Panc1 (cell line): ENCODE measurements around the gene ZNF48. TPM values are rescaled to one million over a fixed set of nuclear protein-coding genes. Genes with fewer than 3 reads are reported as not detected.

Experiments used
- ATAC-seq: fragments of 200-7000 bp; cut with Tn5 transposase; 2 replicates; pipeline ENCODE4 v1.9.1; 2020; ENCODE audit warnings: mild to moderate bottlenecking, moderate library complexity
- BruUV-seq: library from RNA; stranded (reverse); fragments of 400-500 nt; replicated peaks from 2 replicates; lab custom pipeline; 2021; lab: Mats Ljungman, UMichigan
- CTCF ChIA-PET: fragments of 300-600 bp; sonication (Branson Sonifier 250); formaldehyde crosslinking; loops from one replicate; lab custom pipeline; 2022; ENCODE audit warnings: antibody characterized with exemption; lab: Charles Lee
- POLR2A ChIA-PET: fragments of 300-600 bp; sonication (Branson Sonifier 250); formaldehyde crosslinking; loops from one replicate; lab custom pipeline; 2022; ENCODE audit warnings: antibody characterized with exemption; lab: Charles Lee
- DNase-seq: peaks from one replicate; pipeline ENCODE4 v3.0.0-alpha.2; 2010; ENCODE audit warnings: low read depth, low spot score
- H3K27ac ChIP-seq: 2 replicates; pipeline ENCODE4 v1.5.1; 2011; ENCODE audit warnings: mild to moderate bottlenecking, low read length, inconsistent platforms
- H3K27me3 ChIP-seq: fragments of 200-500 bp; sonication (Bioruptor generic); 2 replicates; pipeline ENCODE4 v1.6.0; 2014; ENCODE audit warnings: low read length, inconsistent platforms; ENCODE audit not compliant: control insufficient read depth, insufficient read depth
- H3K36me3 ChIP-seq: fragments of 200-500 bp; sonication (Bioruptor generic); 2 replicates; pipeline ENCODE4 v1.5.1; 2014; ENCODE audit warnings: inconsistent platforms, mild to moderate bottlenecking, low read length, moderate library complexity; ENCODE audit not compliant: control insufficient read depth, insufficient read depth
- H3K4me1 ChIP-seq: 2 replicates; pipeline ENCODE4 v1.5.1; 2011; ENCODE audit warnings: inconsistent platforms, mild to moderate bottlenecking, low read length, moderate library complexity; ENCODE audit not compliant: control insufficient read depth, insufficient read depth
- H3K4me3 ChIP-seq, 2 experiments: 2 replicates each; pipeline ENCODE4 v1.5.1; 2011 to 2012; ENCODE audit warnings: low read depth in 2 of 2, low read length in 2 of 2, mild to moderate bottlenecking in 2 of 2, inconsistent platforms in 1 of 2, moderate library complexity in 1 of 2
- H3K9me3 ChIP-seq: fragments of 200-500 bp; sonication (Bioruptor generic); 2 replicates; pipeline ENCODE4 v1.5.1; 2014; ENCODE audit warnings: low read depth, mild to moderate bottlenecking, inconsistent platforms, low read length, moderate library complexity; ENCODE audit not compliant: control insufficient read depth, insufficient read depth
- CTCF ChIP-seq: fragments of 450-650 bp; IDR thresholded peaks from 2 replicates; pipeline ENCODE4 v1.5.1; 2017; ENCODE audit warnings: mild to moderate bottlenecking
- POLR2AphosphoS5 ChIP-seq: IDR thresholded peaks from 2 replicates; pipeline ENCODE4 v1.6.1; 2012; ENCODE audit warnings: mild to moderate bottlenecking, low read depth, low read length, moderate library complexity
- REST ChIP-seq, 2 experiments: IDR thresholded peaks; 2 replicates each; pipeline ENCODE4 v1.6.1; 2011 to 2012; ENCODE audit warnings: low read depth in 2 of 2, control low read depth in 1 of 2, low read length in 1 of 2, mild to moderate bottlenecking in 1 of 2, moderate library complexity in 1 of 2; ENCODE audit not compliant: insufficient read depth in 1 of 2
- SIN3A ChIP-seq: IDR thresholded peaks from 2 replicates; pipeline ENCODE4 v1.6.1; 2012; ENCODE audit warnings: low read depth, mild to moderate bottlenecking, low read length, moderate library complexity, borderline replicate concordance; ENCODE audit not compliant: insufficient read depth
- TCF7L2 ChIP-seq: IDR thresholded peaks from 2 replicates; pipeline ENCODE4 v1.6.1; 2011; ENCODE audit warnings: mild to moderate bottlenecking, low read depth, low read length, inconsistent platforms
- in situ Hi-C: cut with HindIII; loops from 2 replicates; pipeline ENCODE4 v1.10.0; 2016; ENCODE audit warnings: low sequenced_read_pairs, low pct_unique_long_range_greater_than_20kb
- intact Hi-C: fragments of 100-400 bp; cut with micrococcal nuclease; formaldehyde crosslinking; loops from one replicate; pipeline ENCODE4 v1.10.0; 2022; ENCODE audit not compliant: unreplicated experiment
- total RNA-seq: library from RNA; stranded (reverse); gene quantifications from one replicate; pipeline ENCODE4 v1.2.1, GENCODE V29; 2021; ENCODE audit not compliant: unreplicated experiment

The ZNF48 gene
- total RNA-seq, 1 experiment from 2014 or later = 16.6 TPM

- no peaks in the 10 kb centered on the region for H3K9me3 ChIP-seq
- CTCF ChIA-PET = interaction anchor here (1.1 to 1.5 kb wide), 2 partner anchors 41 to 264 kb away, joined by 3 read pairs; partner anchors contain the start of gene TBX6
- H3K4me3 ChIP-seq = peak within 1 kb of the TSS; percentile 98 to 99
- H3K4me1 ChIP-seq = peaks cover 49% of the 10 kb centered on the region
- POLR2A ChIA-PET = interaction anchor here (0.6 to 1.5 kb wide), 2 partner anchors 16 to 20 kb away, joined by 4 to 7 read pairs; no protein-coding TSS in a partner anchor
- no peak for TF ChIP-seq TCF7L2
- peak; percentile 83 for TF ChIP-seq POLR2AphosphoS5
- TF ChIP-seq SIN3A = peak; percentile 75; the same call in 1 of the 2 replicates
- DNase-seq = peak; percentile 98
- H3K36me3 ChIP-seq = peaks cover 5% of the 10 kb centered on the region
- in situ Hi-C loops (no loop called here), intact Hi-C loops (no loop called here)
- ATAC-seq = peak; percentile 92
- no peaks in the 10 kb centered on the region for H3K27me3 ChIP-seq
- TSS peak; percentile 98 for BruUV-seq
- peak within 1 kb of the TSS; percentile 99 for H3K27ac ChIP-seq
Observed at GRCh38 chr16:30355144-30355953, 39.9 kb upstream of the ZNF48 start, which contains the start of gene CD2BP2. CD2BP2 (minus strand) TSS chr16:30355308; CDS start chr16:30354681, 627 bp downstream.

GRCh38 chr16:30355954-30356308 is 39.3 kb upstream of the ZNF48 start:
- H3K27me3 ChIP-seq = no peaks in the 10 kb centered on the region
- intact Hi-C loops = no loop called here
- 0 out of 2 replicates have a peak, but pooled peaks have one; percentile 4 for TF ChIP-seq POLR2AphosphoS5
- no peak for TF ChIP-seq CTCF
- in situ Hi-C loops = no loop called here
- peaks cover 49% of the 10 kb centered on the region for H3K4me1 ChIP-seq
- ATAC-seq (no peak), DNase-seq (no peak)
- H3K36me3 ChIP-seq = peaks cover 5% of the 10 kb centered on the region
- no TSS peak for BruUV-seq
- peak overlapping the region; percentile 99 for H3K27ac ChIP-seq
- H3K4me3 ChIP-seq = peak overlapping the region; percentile 98 to 99
- H3K9me3 ChIP-seq = no peaks in the 10 kb centered on the region
- ChIA-PET POLR2A (interaction anchor here (1.5 kb wide), 1 partner anchor 15 kb away, joined by 4 read pairs; no protein-coding TSS in a partner anchor), CTCF (interaction anchor here (1.5 kb wide), 1 partner anchor 264 kb away, joined by 3 read pairs; the partner anchor contains the start of gene TBX6)

- ATAC-seq (no peak), DNase-seq (no peak)
- no TSS peak for BruUV-seq
- TF ChIP-seq CTCF (no peak), POLR2AphosphoS5 (no peak), TCF7L2 (no peak), SIN3A (no peak), REST (IDR thresholded peaks at IDR 0.05; ENCODE audit: insufficient read depth in 1 of 2, low read depth in 2 of 2, low read length in 1 of 2) (no peak)
- intact Hi-C loops = no loop called here
- Histone ChIP-seq H3K4me3 (peak overlapping the region; percentile 98 to 99; a peak in 3 of 4 replicates), H3K27ac (peak overlapping the region; percentile 99), H3K36me3 (peaks cover 5% of the 10 kb centered on the region), H3K27me3 (no peaks in the 10 kb centered on the region), H3K4me1 (peaks cover 47% of the 10 kb centered on the region), H3K9me3 (no peaks in the 10 kb centered on the region)
- CTCF ChIA-PET = interaction anchor here (1.5 kb wide), 1 partner anchor 265 kb away, joined by 3 read pairs; the partner anchor contains the start of gene TBX6
- POLR2A ChIA-PET = interaction anchor here (0.6 kb wide), 2 partner anchors 20 to 88 kb away, joined by 5 to 13 read pairs; no protein-coding TSS in a partner anchor
- in situ Hi-C loops = no loop called here
Observed at GRCh38 chr16:30356401-30357084, 38.7 kb upstream of the ZNF48 start.
